H1 (cell line): Measurements from ENCODE around the gene PTPRC. TPM values are rescaled to one million over a fixed set of nuclear protein-coding genes. Genes with fewer than 3 reads are reported as not detected.

Source experiments
- CEBPB ChIP-seq: IDR thresholded peaks from 2 replicates; pipeline ENCODE4 v1.6.1; 2012; ENCODE audit warnings: low read depth, low read length
- EGR1 ChIP-seq: IDR thresholded peaks from 2 replicates; pipeline ENCODE4 v1.6.1; 2011; ENCODE audit warnings: low read depth, low read length, borderline replicate concordance
- GTF2F1 ChIP-seq: IDR thresholded peaks from 2 replicates; pipeline ENCODE4 v1.6.1; 2012; ENCODE audit warnings: low read depth, low read length, improper control_type of control experiment, borderline replicate concordance
- KDM5A ChIP-seq: fragments of 200-600 bp; IDR thresholded peaks from 2 replicates; pipeline ENCODE4 v1.7.1; 2012; ENCODE audit warnings: mild to moderate bottlenecking, low read length, inconsistent platforms, mixed read lengths
- NANOG ChIP-seq: IDR thresholded peaks from 2 replicates; pipeline ENCODE4 v1.6.1; 2011; ENCODE audit warnings: low read length, low read depth, mild to moderate bottlenecking, inconsistent platforms; ENCODE audit not compliant: insufficient read depth, poor library complexity, severe bottlenecking
- PHF8 ChIP-seq: fragments of 200-600 bp; sonication (generic); conservative IDR thresholded peaks from 2 replicates; pipeline ENCODE4 v1.7.1; 2012; ENCODE audit warnings: low read depth, mild to moderate bottlenecking, inconsistent platforms, low read length, moderate library complexity
- SIN3A ChIP-seq, 2 experiments: IDR thresholded peaks in 1 of 2; conservative IDR thresholded peaks in 1 of 2; 2 replicates each; pipeline ENCODE4 v1.6.1; 2011 to 2012; ENCODE audit warnings: low read length in 2 of 2, improper control_type of control experiment in 1 of 2, low read depth in 1 of 2, mild to moderate bottlenecking in 1 of 2
- SRF ChIP-seq: IDR thresholded peaks from 2 replicates; pipeline ENCODE4 v1.6.1; 2011; ENCODE audit warnings: mild to moderate bottlenecking, low read depth, low read length, moderate library complexity
- TAF7 ChIP-seq: optimal IDR thresholded peaks from 2 replicates; pipeline ENCODE3; 2011; ENCODE audit warnings: low read depth, mild to moderate bottlenecking, inconsistent platforms, low read length, moderate library complexity, borderline replicate concordance
- polyA plus RNA-seq, 7 experiments: library from polyadenylated mRNA; depleted of rRNA in 3 of 7; stranded (reverse) in 5 of 7; unstranded in 2 of 7; fragments of >200 nt in 5 of 7; fragments of 200-250 nt in 2 of 7; gene quantifications; 1 replicate in 5 of 7; 2 replicates in 1 of 7; 4 replicates in 1 of 7; pipeline versions ENCODE4 v1.2.1 to v1.2.3, GENCODE V29; 2011 to 2013; ENCODE audit warnings: missing spikeins in 2 of 7, mixed read lengths in 2 of 7
- total RNA-seq: library from RNA; stranded (reverse); fragmentation: NEBNext Ultra II Directional; extraction: Animal tissue kit (Norgen Biotek cat#: 25700); gene quantifications from 2 replicates; pipeline ENCODE4 v1.2.1, GENCODE V29; 2021

Gene PTPRC
- total and polyA plus RNA-seq, 2 of the 8 experiments (the other 6 are each of a cell fraction or from before 2014, with no cell fraction given), result 0.05 TPM; not detected in 1

DNA sequence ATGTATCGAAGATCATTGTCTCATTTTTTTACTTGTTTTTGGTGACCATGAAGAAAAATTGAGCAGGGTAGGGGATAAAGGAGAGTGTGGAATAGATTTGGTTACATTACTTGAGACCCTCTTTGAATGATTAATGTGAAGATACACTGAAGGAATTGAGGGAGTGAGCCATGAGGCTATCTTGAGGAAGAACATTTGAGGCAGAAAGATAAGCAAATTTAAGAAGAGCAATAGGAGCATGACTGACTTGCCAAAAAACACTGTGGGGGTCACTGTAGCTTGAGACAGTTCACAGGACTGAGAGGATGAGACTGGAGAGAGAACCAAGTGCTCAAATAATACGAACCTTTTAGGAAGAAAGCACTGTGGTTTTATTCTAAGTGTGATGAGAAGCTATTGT lies 43.1 kb upstream of the PTPRC start (continued):
- TF ChIP-seq PHF8 (no peak), CEBPB (no peak), GTF2F1 (no peak), EGR1 (no peak), SIN3A (conservative IDR thresholded peaks at IDR 0.05 in 1 of 2, IDR thresholded peaks at IDR 0.05 in 1 of 2; ENCODE audit: low read depth in 1 of 2, low read length in 2 of 2) (no peak), TAF7 (no peak), KDM5A (no peak), NANOG (no peak), SRF (no peak)
